Urothelium cell line (cell line): ENCODE data around the gene SLC31A2.

Experiments
- DNase-seq: peaks from one replicate; pipeline ENCODE4 v3.0.0; 2011; ENCODE audit warnings: low spot score, mixed read lengths
- FAIRE-seq: peaks from 2 replicates; lab custom pipeline; 2011; peaks lifted over from hg19 to GRCh38; lab: Jason Lieb, UNC

SLC31A2 gene

DNA sequence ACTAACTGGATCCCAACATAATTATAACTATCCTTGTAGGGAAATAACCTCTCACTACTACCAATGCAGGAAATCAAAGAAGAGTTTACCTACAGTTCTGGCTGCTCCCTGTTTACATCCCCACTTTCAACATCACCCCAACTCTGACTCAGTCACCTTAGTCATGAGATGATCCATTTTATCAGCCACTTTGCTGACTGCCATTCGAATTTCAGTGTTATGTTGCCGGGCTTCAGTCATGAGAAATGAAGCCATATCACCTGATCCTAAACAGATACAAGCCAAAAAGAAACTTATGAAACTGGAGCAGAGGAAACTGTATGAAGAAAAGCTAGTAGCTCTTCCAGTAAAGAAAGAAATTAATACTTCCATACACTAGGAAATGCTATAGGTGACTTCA, 33.7 kb downstream of the SLC31A2 start:
- no peak for DNase-seq
- no peak for FAIRE-seq

- FAIRE-seq (no peak), DNase-seq (no peak)
Measured at GRCh38 chr9:113185271-113185670, 34.5 kb downstream of the SLC31A2 start.

DNA sequence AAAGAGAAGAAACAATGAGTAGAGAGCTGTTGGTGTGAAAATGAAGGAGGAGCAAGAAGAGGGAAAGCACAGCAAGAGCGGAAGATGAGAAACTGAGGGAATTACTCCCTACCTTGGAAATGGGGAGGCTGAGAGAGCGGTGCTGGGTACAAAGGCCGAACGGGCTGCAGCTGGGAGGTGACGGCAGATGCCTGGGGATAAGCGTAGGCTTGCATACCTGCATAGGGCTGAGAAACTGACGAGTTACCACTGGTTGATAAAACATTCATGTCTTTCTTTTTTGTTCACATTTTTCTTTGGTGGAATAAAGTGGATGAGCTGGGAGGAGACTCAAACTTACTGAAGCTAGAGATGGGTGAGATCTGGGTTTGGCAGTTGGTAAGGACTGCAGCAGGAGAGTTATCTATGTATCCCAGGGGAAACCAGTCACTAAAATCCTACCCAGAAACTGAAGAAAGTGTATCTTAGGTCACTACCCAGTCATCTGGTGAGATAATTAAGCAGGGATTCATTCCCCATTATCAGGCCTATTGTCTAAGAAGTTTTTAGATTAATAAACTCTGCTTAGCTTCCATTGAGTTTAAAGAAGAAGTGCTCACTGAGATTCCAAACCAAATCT, 35.4 kb downstream of the SLC31A2 start:
- FAIRE-seq: no peak
- DNase-seq: no peak

- FAIRE-seq (no peak), DNase-seq (peak; percentile 62)
Measured at GRCh38 chr9:113187929-113188595, 37.3 kb downstream of the SLC31A2 start.

DNA sequence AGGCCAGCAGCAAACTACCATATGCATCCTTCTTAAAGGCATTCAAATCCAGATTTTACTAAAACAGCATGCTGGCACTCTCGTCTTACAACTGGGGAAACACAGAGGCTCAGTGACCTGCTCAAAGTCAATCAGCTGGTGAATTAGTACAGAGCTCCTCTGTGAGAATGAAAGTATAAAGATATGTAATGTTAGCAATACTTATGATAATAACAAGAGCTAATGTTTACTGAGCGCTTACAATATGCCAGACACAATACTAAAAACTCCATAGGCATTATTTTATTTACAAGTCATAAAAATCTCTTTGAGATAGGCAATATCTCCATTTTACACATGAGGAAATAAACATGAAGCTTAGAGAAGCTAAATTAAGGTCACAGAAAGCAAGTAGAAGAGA, 41.6 kb downstream of the SLC31A2 start:
- FAIRE-seq (no peak), DNase-seq (no peak)

DNA sequence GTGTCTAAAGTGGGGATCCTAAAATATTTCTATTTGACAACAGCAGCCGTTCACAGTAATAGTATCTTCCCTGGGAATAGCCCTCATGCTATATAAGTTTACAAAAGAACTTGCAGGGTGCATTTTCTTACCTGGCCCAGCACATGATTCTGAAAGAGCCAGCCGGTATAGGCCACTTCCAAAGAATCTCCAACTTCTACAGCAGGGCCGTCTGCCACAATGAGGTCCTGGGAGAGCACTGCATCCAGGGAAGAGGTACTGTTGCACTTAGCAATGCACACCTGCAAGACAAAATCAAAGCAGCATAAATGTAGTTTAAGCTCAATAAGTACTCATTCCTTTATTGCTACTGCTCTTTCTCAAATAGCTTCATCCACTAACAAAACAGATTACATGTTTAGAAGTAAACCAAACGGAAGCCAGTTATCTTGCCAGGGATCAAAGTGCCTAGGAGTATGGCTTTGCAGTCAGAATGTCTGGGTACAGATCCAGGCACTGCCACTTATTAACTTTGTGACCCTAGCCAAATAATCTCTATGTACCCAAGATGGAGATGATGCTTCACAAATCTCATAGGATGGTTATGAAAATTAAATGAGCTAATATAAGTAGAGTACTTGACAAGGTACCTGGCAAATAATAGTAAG, 49.0 kb downstream of the SLC31A2 start:
- no peak for DNase-seq
- FAIRE-seq: no peak

DNA sequence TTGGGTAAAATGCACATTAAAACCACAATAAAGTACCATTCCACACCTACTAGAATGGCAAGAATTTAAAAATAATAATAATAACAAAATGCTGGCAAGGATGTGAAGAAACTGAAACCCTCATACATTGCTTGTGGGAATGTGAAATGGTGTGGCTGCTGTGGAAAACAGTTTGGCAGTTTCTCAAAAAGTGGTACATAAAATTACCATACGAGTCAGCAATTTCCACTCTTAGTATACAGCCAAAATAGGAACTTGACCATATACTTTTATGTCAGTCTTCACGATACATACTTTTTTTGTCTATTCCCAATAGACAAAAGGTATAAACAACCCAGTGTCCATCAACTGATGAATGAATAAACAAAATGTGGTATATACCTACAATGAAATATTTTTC, 54.6 kb downstream of the SLC31A2 start:
- no peak for DNase-seq
- FAIRE-seq: no peak

DNA sequence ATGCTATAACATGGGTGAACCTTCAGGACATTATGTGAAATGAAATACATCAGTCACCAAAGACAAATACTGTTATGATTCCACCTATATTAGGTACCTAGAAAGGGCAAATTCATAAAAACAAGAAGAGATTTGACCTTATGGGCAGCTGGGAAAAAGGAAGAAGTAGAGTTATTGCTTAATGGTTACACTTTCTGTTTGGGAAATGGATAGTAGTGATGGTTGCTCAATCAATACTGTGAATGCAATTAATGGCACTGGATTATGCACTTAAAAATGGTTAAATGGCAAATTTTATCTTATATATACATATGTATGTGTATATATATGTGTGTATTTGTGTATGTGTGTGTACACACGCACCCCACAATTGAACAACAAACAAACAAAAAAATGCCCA, 55.1 kb downstream of the SLC31A2 start:
- DNase-seq: no peak
- FAIRE-seq: no peak

DNA sequence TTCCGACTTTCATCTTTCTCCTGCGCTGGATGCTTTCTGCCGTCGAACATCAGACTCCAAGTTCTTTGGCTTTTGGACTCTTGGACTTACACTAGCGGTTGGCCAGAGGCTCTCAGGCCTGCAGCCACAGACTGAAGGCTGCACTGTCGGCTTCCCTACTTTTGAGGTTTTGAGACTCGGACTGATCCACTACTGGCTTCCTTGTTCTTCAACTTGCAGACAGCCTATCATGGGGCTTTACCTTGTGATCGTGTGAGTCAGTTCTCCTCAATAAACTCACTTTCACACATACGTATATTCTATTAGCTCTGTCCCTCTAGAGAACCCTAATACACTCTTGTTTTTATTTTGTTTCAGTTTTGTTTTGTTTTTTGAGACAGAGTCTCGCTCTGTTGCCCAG, 60.0 kb downstream of the SLC31A2 start:
- no peak for DNase-seq
- FAIRE-seq: no peak
